ENCODE data around the gene KRT84. TPM values are rescaled to one million over a fixed set of nuclear protein-coding genes. Genes with fewer than 3 reads are reported as not detected.

KRT84 gene
- total RNA-seq, 2 donors from 2014 or later = not detected

DNA sequence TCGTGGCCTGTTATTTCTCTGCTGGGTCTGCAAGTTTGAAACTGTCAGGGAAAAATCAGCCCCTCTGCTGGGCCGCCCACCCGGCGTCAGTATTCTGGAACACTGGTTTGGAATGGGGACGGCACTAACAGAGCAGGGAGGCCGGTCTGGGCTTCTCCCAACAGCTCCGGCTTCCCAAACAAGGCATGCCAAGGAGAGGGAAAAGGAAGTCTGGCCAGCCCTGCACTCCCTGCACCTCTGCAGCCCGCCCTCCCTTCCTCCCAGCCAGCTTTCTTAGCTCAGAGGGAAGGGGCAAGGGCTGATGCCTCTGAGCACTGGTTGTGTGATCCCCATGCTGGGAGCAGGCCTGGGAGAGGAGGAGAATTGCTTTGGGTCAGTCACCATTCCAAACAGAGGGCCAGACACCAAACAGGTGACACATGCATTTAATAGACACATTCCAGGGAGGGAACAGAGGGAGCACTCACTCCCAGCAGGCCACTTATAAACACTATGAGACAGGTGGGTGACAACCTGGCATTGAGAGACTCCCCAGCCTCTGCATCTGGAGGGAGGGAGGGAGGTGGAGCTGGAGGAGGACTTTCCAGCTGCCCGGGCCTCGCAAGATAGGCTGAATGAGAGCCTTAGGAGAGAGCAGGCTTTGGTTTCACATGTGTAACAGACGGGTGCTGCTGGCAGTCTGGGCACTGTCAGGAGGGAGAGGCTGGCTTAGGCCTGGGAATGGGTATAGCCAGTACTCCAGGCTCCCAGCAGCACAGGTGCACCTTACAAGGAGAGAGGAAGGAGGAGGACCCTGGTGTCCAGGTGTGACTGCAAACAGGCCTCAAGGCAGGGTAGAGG is 38.4 kb upstream of the KRT84 start:
- Histone ChIP-seq H3K27me3 (replicated peaks; ENCODE audit: insufficient read depth) (no peaks in the 10 kb centered on the region), H3K9me3 (no peaks in the 10 kb centered on the region), H3K36me3 (no peaks in the 10 kb centered on the region), H3K27ac (peak overlapping the region; percentile 26 to 38), H3K4me3 (no peak overlapping the region), H3K4me1 (replicated peaks) (peaks cover 5% of the 10 kb centered on the region)
- TF ChIP-seq, protein P1, sequence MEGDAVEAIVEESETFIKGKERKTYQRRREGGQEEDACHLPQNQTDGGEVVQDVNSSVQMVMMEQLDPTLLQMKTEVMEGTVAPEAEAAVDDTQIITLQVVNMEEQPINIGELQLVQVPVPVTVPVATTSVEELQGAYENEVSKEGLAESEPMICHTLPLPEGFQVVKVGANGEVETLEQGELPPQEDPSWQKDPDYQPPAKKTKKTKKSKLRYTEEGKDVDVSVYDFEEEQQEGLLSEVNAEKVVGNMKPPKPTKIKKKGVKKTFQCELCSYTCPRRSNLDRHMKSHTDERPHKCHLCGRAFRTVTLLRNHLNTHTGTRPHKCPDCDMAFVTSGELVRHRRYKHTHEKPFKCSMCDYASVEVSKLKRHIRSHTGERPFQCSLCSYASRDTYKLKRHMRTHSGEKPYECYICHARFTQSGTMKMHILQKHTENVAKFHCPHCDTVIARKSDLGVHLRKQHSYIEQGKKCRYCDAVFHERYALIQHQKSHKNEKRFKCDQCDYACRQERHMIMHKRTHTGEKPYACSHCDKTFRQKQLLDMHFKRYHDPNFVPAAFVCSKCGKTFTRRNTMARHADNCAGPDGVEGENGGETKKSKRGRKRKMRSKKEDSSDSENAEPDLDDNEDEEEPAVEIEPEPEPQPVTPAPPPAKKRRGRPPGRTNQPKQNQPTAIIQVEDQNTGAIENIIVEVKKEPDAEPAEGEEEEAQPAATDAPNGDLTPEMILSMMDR (IDR thresholded peaks at IDR 0.05) = no peak
- TF ChIP-seq POLR2AphosphoS5 (IDR thresholded peaks at IDR 0.05) = peak; percentile 23
- peak; percentile 10 for DNase-seq (ENCODE audit: low spot score)
- WGBS = 17% methylated on average over 11 of the region's 11 CpGs
- intact Hi-C loops (cut with DNase I) = no loop called here

DNA sequence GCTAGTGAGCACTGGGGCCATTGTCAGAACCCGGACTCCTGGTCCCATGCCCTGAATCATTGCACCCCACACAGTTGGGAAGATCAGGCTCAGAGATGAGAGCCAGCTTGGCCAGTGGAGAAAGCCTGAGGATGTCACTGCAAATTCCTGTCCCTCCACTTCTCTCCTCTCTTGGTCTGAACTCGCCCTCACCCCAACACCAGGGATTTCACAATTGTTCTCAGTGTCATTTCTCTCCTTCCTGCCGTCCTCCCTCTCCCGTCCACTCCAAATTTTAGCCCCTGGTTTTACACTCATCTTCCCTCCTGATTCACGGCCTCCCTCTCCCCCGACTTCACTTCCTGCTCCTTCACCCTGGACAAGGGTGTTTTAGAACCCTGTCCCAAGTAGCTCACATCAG is 37.6 kb upstream of the KRT84 start:
- no peaks in the 10 kb centered on the region for H3K27me3 ChIP-seq (replicated peaks; ENCODE audit: insufficient read depth)
- no peaks in the 10 kb centered on the region for H3K9me3 ChIP-seq
- DNase-seq (ENCODE audit: low spot score) = no peak
- H3K27ac ChIP-seq = peak overlapping the region; percentile 26 to 38
- intact Hi-C loops (cut with DNase I) = no loop called here
- TF ChIP-seq POLR2AphosphoS5 (IDR thresholded peaks at IDR 0.05) = no peak
- TF ChIP-seq, protein P1 (IDR thresholded peaks at IDR 0.05) = no peak
- 48% methylated on average over 6 of the region's 6 CpGs for WGBS
- no peak overlapping the region for H3K4me3 ChIP-seq
- peaks cover 5% of the 10 kb centered on the region for H3K4me1 ChIP-seq (replicated peaks)
- no peaks in the 10 kb centered on the region for H3K36me3 ChIP-seq

DNA sequence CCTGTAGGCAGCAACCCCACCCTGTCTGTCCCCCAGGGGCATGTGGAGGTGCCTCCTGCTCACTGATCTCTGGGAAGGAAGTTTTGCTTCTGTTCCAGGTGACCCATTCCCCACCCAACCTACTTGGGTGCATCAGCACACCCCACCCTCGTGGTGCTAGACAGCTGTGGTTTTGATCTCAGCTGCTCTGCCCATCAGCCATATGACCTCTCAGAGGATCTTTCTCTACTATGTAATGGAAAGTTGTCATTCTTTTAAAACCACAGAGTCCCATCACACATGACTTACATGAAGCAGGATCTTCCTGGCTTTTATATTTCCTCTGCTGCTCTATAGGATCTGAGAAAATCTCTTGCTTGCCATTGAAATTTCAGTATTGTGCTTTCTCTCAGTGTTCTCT is 34.2 kb upstream of the KRT84 start:
- TF ChIP-seq, protein P1 (IDR thresholded peaks at IDR 0.05) = no peak
- TF ChIP-seq POLR2A (IDR thresholded peaks at IDR 0.05) = no peak
- TF ChIP-seq POLR2AphosphoS5 (IDR thresholded peaks at IDR 0.05) = no peak
- 86% methylated on average over 1 of the region's 1 CpG for WGBS
- DNase-seq (ENCODE audit: low spot score) = no peak
- H3K4me1 ChIP-seq (replicated peaks) = peaks cover 5% of the 10 kb centered on the region
- intact Hi-C loops (cut with DNase I) = no loop called here
- H3K9me3 ChIP-seq = no peaks in the 10 kb centered on the region
- no peaks in the 10 kb centered on the region for H3K27me3 ChIP-seq (replicated peaks; ENCODE audit: insufficient read depth)
- no peak overlapping the region for H3K4me3 ChIP-seq
- H3K36me3 ChIP-seq = no peaks in the 10 kb centered on the region
- no peak overlapping the region for H3K27ac ChIP-seq

DNA sequence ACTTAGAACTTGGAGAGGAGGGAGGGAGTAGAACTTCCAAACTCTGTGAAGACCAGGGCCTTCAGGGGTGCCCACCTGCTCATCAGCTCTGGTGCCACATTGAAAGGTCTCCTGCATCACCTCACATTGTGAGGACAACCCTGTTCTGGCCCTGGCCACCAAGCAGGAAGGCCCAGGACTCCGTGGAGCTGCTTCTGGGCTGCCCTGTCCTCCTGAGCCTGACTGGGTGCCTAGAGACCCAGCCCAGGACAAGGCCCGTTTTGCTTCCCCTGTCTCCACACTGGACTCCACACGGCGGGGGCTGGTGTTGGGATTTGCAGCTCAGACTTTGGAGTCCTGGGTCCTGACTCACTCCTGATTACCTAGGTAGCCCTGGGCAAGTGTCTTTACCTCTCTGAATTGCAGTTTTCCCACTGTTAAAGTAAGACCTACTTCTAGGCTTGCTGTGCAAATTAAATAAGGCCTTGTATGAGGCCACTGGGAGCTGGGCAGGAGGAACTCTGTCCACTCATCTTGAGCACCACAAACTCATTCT is 33.2 kb upstream of the KRT84 start:
- H3K36me3 ChIP-seq = no peaks in the 10 kb centered on the region
- 89% methylated on average over 4 of the region's 4 CpGs for WGBS
- H3K4me1 ChIP-seq (replicated peaks) = peaks cover 2% of the 10 kb centered on the region
- no peak overlapping the region for H3K27ac ChIP-seq
- intact Hi-C loops (cut with DNase I) = no loop called here
- no peaks in the 10 kb centered on the region for H3K9me3 ChIP-seq
- no peaks in the 10 kb centered on the region for H3K27me3 ChIP-seq (replicated peaks; ENCODE audit: insufficient read depth)
- DNase-seq (ENCODE audit: low spot score) = no peak
- no peak overlapping the region for H3K4me3 ChIP-seq
- TF ChIP-seq, protein P1 (IDR thresholded peaks at IDR 0.05) = no peak
- no peak for TF ChIP-seq POLR2A (IDR thresholded peaks at IDR 0.05)
- no peak for TF ChIP-seq POLR2AphosphoS5 (IDR thresholded peaks at IDR 0.05)

DNA sequence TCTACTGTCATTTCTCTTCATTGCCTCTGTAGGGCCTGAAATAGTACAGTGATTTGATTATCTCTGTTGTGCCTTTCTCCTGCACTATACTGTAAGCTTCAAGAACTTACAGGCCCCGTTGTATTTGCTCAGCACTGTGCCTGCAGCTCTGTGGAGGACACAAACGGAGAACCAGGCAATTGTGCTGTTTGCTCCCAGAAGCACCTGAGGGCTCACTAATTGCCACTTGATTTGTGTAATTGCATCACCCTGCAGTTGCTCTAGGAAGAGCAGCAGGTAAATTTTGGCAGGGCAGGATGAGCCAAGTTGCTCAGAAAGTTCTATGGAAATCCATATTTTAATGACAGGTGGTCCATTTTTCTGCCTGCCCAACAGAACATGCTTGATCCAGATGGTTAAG is 32.3 kb upstream of the KRT84 start:
- DNase-seq (ENCODE audit: low spot score) = no peak
- 72% methylated on average over 2 of the region's 2 CpGs for WGBS
- Histone ChIP-seq H3K27me3 (replicated peaks; ENCODE audit: insufficient read depth) (no peaks in the 10 kb centered on the region), H3K4me1 (replicated peaks) (no peaks in the 10 kb centered on the region), H3K4me3 (no peak overlapping the region), H3K36me3 (no peaks in the 10 kb centered on the region), H3K9me3 (no peaks in the 10 kb centered on the region), H3K27ac (no peak overlapping the region)
- intact Hi-C loops (cut with DNase I) = no loop called here
- TF ChIP-seq POLR2A (IDR thresholded peaks at IDR 0.05) (no peak), POLR2AphosphoS5 (IDR thresholded peaks at IDR 0.05) (no peak)
- TF ChIP-seq, protein P1 (IDR thresholded peaks at IDR 0.05) = no peak
